Dendritic cell treated with granulocyte-macrophage colony-stimulating factor and Interleukin-4, amounts not matched to agents 40 ng/mL and 50 ng/mL, for 4 days (primary cell): ENCODE data around the gene CHD8.
"Not testable (repeated sequence)": the region's sequence is repeated elsewhere in the genome, so short reads cannot be mapped to it uniquely, and the experiment has no call there.

Experiments used
- H3K27ac Mint-ChIP-seq: one replicate; pipeline ENCODE4 v1.8.0; 2022; ENCODE audit warnings: mild to moderate bottlenecking, mixed read lengths
- H3K27me3 Mint-ChIP-seq: one replicate; pipeline ENCODE4 v1.8.0; 2022; ENCODE audit warnings: mild to moderate bottlenecking, mixed read lengths
- H3K36me3 Mint-ChIP-seq: one replicate; pipeline ENCODE4 v1.8.0; 2022; ENCODE audit warnings: low read depth, mixed read lengths
- H3K4me1 Mint-ChIP-seq: one replicate; pipeline ENCODE4 v1.8.0; 2022; ENCODE audit warnings: low read depth, mixed read lengths
- H3K4me3 Mint-ChIP-seq: one replicate; pipeline ENCODE4 v1.8.0; 2022; ENCODE audit warnings: mild to moderate bottlenecking, moderate library complexity, mixed read lengths
- H3K9me3 Mint-ChIP-seq: one replicate; pipeline ENCODE4 v1.8.0; 2022; ENCODE audit warnings: mixed read lengths
- intact Hi-C: fragments of 100-400 bp; cut with micrococcal nuclease; formaldehyde crosslinking; loops from one replicate; pipeline ENCODE4 v1.15.0; 2022

CHD8 gene

GRCh38 chr14:21455592-21455911, 371 bp downstream of the CHD8 start:
- Mint-ChIP-seq H3K27ac (peak overlapping the region; percentile 97), H3K27me3 (no peaks in the 10 kb centered on the region), H3K9me3 (no peaks in the 10 kb centered on the region), H3K4me3 (peak overlapping the region; percentile 90), H3K36me3 (peaks cover 46% of the 10 kb centered on the region), H3K4me1 (peaks cover 25% of the 10 kb centered on the region)
- intact Hi-C loops: no loop called here

- peaks cover 31% of the 10 kb centered on the region for H3K4me1 Mint-ChIP-seq
- H3K9me3 Mint-ChIP-seq: no peaks in the 10 kb centered on the region
- intact Hi-C loops: no loop called here
- peak overlapping the region; percentile 90 for H3K4me3 Mint-ChIP-seq
- H3K27me3 Mint-ChIP-seq: no peaks in the 10 kb centered on the region
- peaks cover 41% of the 10 kb centered on the region for H3K36me3 Mint-ChIP-seq
- peak overlapping the region; percentile 97 for H3K27ac Mint-ChIP-seq
Observed at GRCh38 chr14:21454843-21455544, 929 bp downstream of the CHD8 start.

GRCh38 chr14:21449899-21450216, 6.1 kb downstream of the CHD8 start:
- Mint-ChIP-seq H3K4me1 (peaks cover 32% of the 10 kb centered on the region), H3K27ac (no peak overlapping the region), H3K4me3 (no peak overlapping the region), H3K27me3 (no peaks in the 10 kb centered on the region), H3K36me3 (peaks cover 34% of the 10 kb centered on the region), H3K9me3 (no peaks in the 10 kb centered on the region)
- intact Hi-C loops: no loop called here

GRCh38 chr14:21442657-21443056, 13.3 kb downstream of the CHD8 start:
- H3K4me1 Mint-ChIP-seq: peaks cover 36% of the 10 kb centered on the region
- not testable (repeated sequence) for H3K27ac Mint-ChIP-seq

GRCh38 chr14:21440859-21441258, 15.1 kb downstream of the CHD8 start:
- Mint-ChIP-seq H3K9me3 (no peaks in the 10 kb centered on the region), H3K36me3 (peaks cover 28% of the 10 kb centered on the region), H3K4me1 (peaks cover 50% of the 10 kb centered on the region), H3K4me3 (no peak overlapping the region), H3K27ac (peak overlapping the region; percentile 75), H3K27me3 (no peaks in the 10 kb centered on the region)
- intact Hi-C loops: no loop called here

More at GRCh38 chr14:21442657-21443056, 13.3 kb downstream of the CHD8 start:
- H3K4me3 Mint-ChIP-seq, H3K27me3 Mint-ChIP-seq, H3K9me3 Mint-ChIP-seq, intact Hi-C loops: not testable (repeated sequence)
- peaks cover 21% of the 10 kb centered on the region for H3K36me3 Mint-ChIP-seq

GRCh38 chr14:21437063-21437901, 18.6 kb downstream of the CHD8 start:
- H3K36me3 Mint-ChIP-seq: peaks cover 50% of the 10 kb centered on the region
- peak overlapping the region; percentile 91 for H3K4me3 Mint-ChIP-seq
- no peaks in the 10 kb centered on the region for H3K27me3 Mint-ChIP-seq
- intact Hi-C loops: loop anchor here (1.0 to 2.0 kb wide), 3 partner anchors 19 to 74 kb away; partner anchors contain the start of genes CHD8, METTL3, RAB2B and TOX4
- H3K4me1 Mint-ChIP-seq: peaks cover 69% of the 10 kb centered on the region
- H3K9me3 Mint-ChIP-seq: no peaks in the 10 kb centered on the region
- peak overlapping the region; percentile 89 for H3K27ac Mint-ChIP-seq

GRCh38 chr14:21436567-21437062, 19.3 kb downstream of the CHD8 start:
- intact Hi-C loops: loop anchor here (1.0 to 2.0 kb wide), 3 partner anchors 20 to 75 kb away; partner anchors contain the start of genes CHD8, METTL3, RAB2B and TOX4
- peak overlapping the region; percentile 91 for H3K4me3 Mint-ChIP-seq
- no peaks in the 10 kb centered on the region for H3K9me3 Mint-ChIP-seq
- H3K27me3 Mint-ChIP-seq: no peaks in the 10 kb centered on the region
- H3K36me3 Mint-ChIP-seq: peaks cover 53% of the 10 kb centered on the region
- H3K4me1 Mint-ChIP-seq: peaks cover 65% of the 10 kb centered on the region
- H3K27ac Mint-ChIP-seq: peak overlapping the region; percentile 89

GRCh38 chr14:21431126-21431525, 24.8 kb downstream of the CHD8 start:
- no peak overlapping the region for H3K27ac Mint-ChIP-seq
- intact Hi-C loops: no loop called here
- H3K4me3 Mint-ChIP-seq: no peak overlapping the region
- H3K4me1 Mint-ChIP-seq: peaks cover 30% of the 10 kb centered on the region
- H3K36me3 Mint-ChIP-seq: peaks cover 87% of the 10 kb centered on the region
- no peaks in the 10 kb centered on the region for H3K9me3 Mint-ChIP-seq
- no peaks in the 10 kb centered on the region for H3K27me3 Mint-ChIP-seq

GRCh38 chr14:21428930-21429329, 27.0 kb downstream of the CHD8 start:
- Mint-ChIP-seq H3K4me1 (peaks cover 11% of the 10 kb centered on the region), H3K9me3 (no peaks in the 10 kb centered on the region), H3K4me3 (no peak overlapping the region), H3K27ac (no peak overlapping the region), H3K36me3 (peaks cover 91% of the 10 kb centered on the region), H3K27me3 (no peaks in the 10 kb centered on the region)
- intact Hi-C loops: no loop called here

GRCh38 chr14:21426692-21427091, 29.2 kb downstream of the CHD8 start:
- Mint-ChIP-seq H3K9me3 (no peaks in the 10 kb centered on the region), H3K4me3 (no peak overlapping the region), H3K27ac (no peak overlapping the region), H3K4me1 (no peaks in the 10 kb centered on the region), H3K36me3 (peaks cover 97% of the 10 kb centered on the region), H3K27me3 (no peaks in the 10 kb centered on the region)
- intact Hi-C loops: no loop called here

GRCh38 chr14:21419528-21419927, 36.4 kb downstream of the CHD8 start:
- Mint-ChIP-seq H3K36me3 (peaks cover 92% of the 10 kb centered on the region), H3K4me3 (no peak overlapping the region), H3K27ac (peak overlapping the region; percentile 15), H3K27me3 (no peaks in the 10 kb centered on the region), H3K4me1 (no peaks in the 10 kb centered on the region), H3K9me3 (no peaks in the 10 kb centered on the region)
- intact Hi-C loops: no loop called here

- Mint-ChIP-seq H3K4me1 (no peaks in the 10 kb centered on the region), H3K36me3 (peaks cover 94% of the 10 kb centered on the region), H3K9me3 (no peaks in the 10 kb centered on the region), H3K27ac (no peak overlapping the region), H3K4me3 (no peak overlapping the region), H3K27me3 (no peaks in the 10 kb centered on the region)
- intact Hi-C loops: no loop called here
Observed at GRCh38 chr14:21415329-21415728, 40.6 kb downstream of the CHD8 start.

- Mint-ChIP-seq H3K27ac (no peak overlapping the region), H3K4me3 (no peak overlapping the region), H3K27me3 (no peaks in the 10 kb centered on the region), H3K4me1 (no peaks in the 10 kb centered on the region), H3K9me3 (no peaks in the 10 kb centered on the region), H3K36me3 (peaks cover 94% of the 10 kb centered on the region)
- intact Hi-C loops: no loop called here
Observed at GRCh38 chr14:21414137-21414631, 41.7 kb downstream of the CHD8 start.

GRCh38 chr14:21408147-21408546, 47.8 kb downstream of the CHD8 start:
- Mint-ChIP-seq H3K4me1 (no peaks in the 10 kb centered on the region), H3K4me3 (no peak overlapping the region), H3K36me3 (peaks cover 99% of the 10 kb centered on the region), H3K27me3 (no peaks in the 10 kb centered on the region), H3K27ac (no peak overlapping the region), H3K9me3 (no peaks in the 10 kb centered on the region)
- intact Hi-C loops: no loop called here
